Panc1 (cell line): Measurements from ENCODE around the gene DEXI. TPM values are rescaled to one million over a fixed set of nuclear protein-coding genes. Genes with fewer than 3 reads are reported as not detected.

Experiments
- ATAC-seq: fragments of 200-7000 bp; cut with Tn5 transposase; 2 replicates; pipeline ENCODE4 v1.9.1; 2020; ENCODE audit warnings: mild to moderate bottlenecking, moderate library complexity
- BruUV-seq: library from RNA; stranded (reverse); fragments of 400-500 nt; replicated peaks from 2 replicates; lab custom pipeline; 2021; lab: Mats Ljungman, UMichigan
- CTCF ChIA-PET: fragments of 300-600 bp; sonication (Branson Sonifier 250); formaldehyde crosslinking; loops from one replicate; lab custom pipeline; 2022; ENCODE audit warnings: antibody characterized with exemption; lab: Charles Lee
- POLR2A ChIA-PET: fragments of 300-600 bp; sonication (Branson Sonifier 250); formaldehyde crosslinking; loops from one replicate; lab custom pipeline; 2022; ENCODE audit warnings: antibody characterized with exemption; lab: Charles Lee
- DNase-seq: peaks from one replicate; pipeline ENCODE4 v3.0.0-alpha.2; 2010; ENCODE audit warnings: low read depth, low spot score
- H3K27ac ChIP-seq: 2 replicates; pipeline ENCODE4 v1.5.1; 2011; ENCODE audit warnings: mild to moderate bottlenecking, low read length, inconsistent platforms
- H3K27me3 ChIP-seq: fragments of 200-500 bp; sonication (Bioruptor generic); 2 replicates; pipeline ENCODE4 v1.6.0; 2014; ENCODE audit warnings: low read length, inconsistent platforms; ENCODE audit not compliant: control insufficient read depth, insufficient read depth
- H3K36me3 ChIP-seq: fragments of 200-500 bp; sonication (Bioruptor generic); 2 replicates; pipeline ENCODE4 v1.5.1; 2014; ENCODE audit warnings: inconsistent platforms, mild to moderate bottlenecking, low read length, moderate library complexity; ENCODE audit not compliant: control insufficient read depth, insufficient read depth
- H3K4me1 ChIP-seq: 2 replicates; pipeline ENCODE4 v1.5.1; 2011; ENCODE audit warnings: inconsistent platforms, mild to moderate bottlenecking, low read length, moderate library complexity; ENCODE audit not compliant: control insufficient read depth, insufficient read depth
- H3K4me3 ChIP-seq, 2 experiments: 2 replicates each; pipeline ENCODE4 v1.5.1; 2011 to 2012; ENCODE audit warnings: low read depth in 2 of 2, low read length in 2 of 2, mild to moderate bottlenecking in 2 of 2, inconsistent platforms in 1 of 2, moderate library complexity in 1 of 2
- H3K9me3 ChIP-seq: fragments of 200-500 bp; sonication (Bioruptor generic); 2 replicates; pipeline ENCODE4 v1.5.1; 2014; ENCODE audit warnings: low read depth, mild to moderate bottlenecking, inconsistent platforms, low read length, moderate library complexity; ENCODE audit not compliant: control insufficient read depth, insufficient read depth
- POLR2AphosphoS5 ChIP-seq: IDR thresholded peaks from 2 replicates; pipeline ENCODE4 v1.6.1; 2012; ENCODE audit warnings: mild to moderate bottlenecking, low read depth, low read length, moderate library complexity
- SIN3A ChIP-seq: IDR thresholded peaks from 2 replicates; pipeline ENCODE4 v1.6.1; 2012; ENCODE audit warnings: low read depth, mild to moderate bottlenecking, low read length, moderate library complexity, borderline replicate concordance; ENCODE audit not compliant: insufficient read depth
- TCF7L2 ChIP-seq: IDR thresholded peaks from 2 replicates; pipeline ENCODE4 v1.6.1; 2011; ENCODE audit warnings: mild to moderate bottlenecking, low read depth, low read length, inconsistent platforms
- in situ Hi-C: cut with HindIII; loops from 2 replicates; pipeline ENCODE4 v1.10.0; 2016; ENCODE audit warnings: low sequenced_read_pairs, low pct_unique_long_range_greater_than_20kb
- intact Hi-C: fragments of 100-400 bp; cut with micrococcal nuclease; formaldehyde crosslinking; loops from one replicate; pipeline ENCODE4 v1.10.0; 2022; ENCODE audit not compliant: unreplicated experiment
- total RNA-seq: library from RNA; stranded (reverse); gene quantifications from one replicate; pipeline ENCODE4 v1.2.1, GENCODE V29; 2021; ENCODE audit not compliant: unreplicated experiment
- TF ChIP-seq, protein P1 (sequence below), 2 experiments: IDR thresholded peaks; 2 replicates each; pipeline ENCODE4 v1.6.1; 2011 to 2012; ENCODE audit warnings: low read depth in 2 of 2, control low read depth in 1 of 2, low read length in 1 of 2, mild to moderate bottlenecking in 1 of 2, moderate library complexity in 1 of 2; ENCODE audit not compliant: insufficient read depth in 1 of 2
- TF ChIP-seq, protein P2 (sequence below): fragments of 450-650 bp; IDR thresholded peaks from 2 replicates; pipeline ENCODE4 v1.5.1; 2017; ENCODE audit warnings: mild to moderate bottlenecking

DEXI gene
- total RNA-seq, 1 experiment from 2014 or later: 32.2 TPM

DNA sequence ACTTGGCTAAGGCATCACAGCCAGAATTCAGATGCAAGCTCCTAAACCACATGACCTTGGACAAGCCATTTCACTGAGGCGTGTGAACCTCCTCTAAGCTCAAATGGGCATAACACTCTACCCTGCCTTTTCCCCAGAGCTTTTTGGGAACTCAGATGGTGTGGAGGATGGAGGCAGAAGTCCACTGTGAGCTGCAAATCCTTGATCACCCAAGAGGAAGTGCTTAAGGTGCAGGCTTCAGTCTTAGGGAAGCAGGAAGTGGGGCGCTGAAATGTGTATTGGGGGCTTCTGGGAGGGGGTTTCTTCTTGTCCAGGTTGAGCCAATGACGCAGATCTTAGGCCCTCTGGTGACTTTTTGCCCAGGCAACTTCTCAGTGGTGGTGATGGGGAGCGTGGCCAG, 52.4 kb downstream of the DEXI start:
- H3K4me1 ChIP-seq: no peaks in the 10 kb centered on the region
- H3K4me3 ChIP-seq: no peak overlapping the region
- in situ Hi-C loops (no loop called here), intact Hi-C loops (no loop called here)
- no peak overlapping the region for H3K27ac ChIP-seq
- no peaks in the 10 kb centered on the region for H3K36me3 ChIP-seq
- H3K27me3 ChIP-seq: peaks cover 6% of the 10 kb centered on the region
- no peak for ATAC-seq
- no peak for DNase-seq
- no peak for TF ChIP-seq POLR2AphosphoS5
- TF ChIP-seq, protein P1, sequence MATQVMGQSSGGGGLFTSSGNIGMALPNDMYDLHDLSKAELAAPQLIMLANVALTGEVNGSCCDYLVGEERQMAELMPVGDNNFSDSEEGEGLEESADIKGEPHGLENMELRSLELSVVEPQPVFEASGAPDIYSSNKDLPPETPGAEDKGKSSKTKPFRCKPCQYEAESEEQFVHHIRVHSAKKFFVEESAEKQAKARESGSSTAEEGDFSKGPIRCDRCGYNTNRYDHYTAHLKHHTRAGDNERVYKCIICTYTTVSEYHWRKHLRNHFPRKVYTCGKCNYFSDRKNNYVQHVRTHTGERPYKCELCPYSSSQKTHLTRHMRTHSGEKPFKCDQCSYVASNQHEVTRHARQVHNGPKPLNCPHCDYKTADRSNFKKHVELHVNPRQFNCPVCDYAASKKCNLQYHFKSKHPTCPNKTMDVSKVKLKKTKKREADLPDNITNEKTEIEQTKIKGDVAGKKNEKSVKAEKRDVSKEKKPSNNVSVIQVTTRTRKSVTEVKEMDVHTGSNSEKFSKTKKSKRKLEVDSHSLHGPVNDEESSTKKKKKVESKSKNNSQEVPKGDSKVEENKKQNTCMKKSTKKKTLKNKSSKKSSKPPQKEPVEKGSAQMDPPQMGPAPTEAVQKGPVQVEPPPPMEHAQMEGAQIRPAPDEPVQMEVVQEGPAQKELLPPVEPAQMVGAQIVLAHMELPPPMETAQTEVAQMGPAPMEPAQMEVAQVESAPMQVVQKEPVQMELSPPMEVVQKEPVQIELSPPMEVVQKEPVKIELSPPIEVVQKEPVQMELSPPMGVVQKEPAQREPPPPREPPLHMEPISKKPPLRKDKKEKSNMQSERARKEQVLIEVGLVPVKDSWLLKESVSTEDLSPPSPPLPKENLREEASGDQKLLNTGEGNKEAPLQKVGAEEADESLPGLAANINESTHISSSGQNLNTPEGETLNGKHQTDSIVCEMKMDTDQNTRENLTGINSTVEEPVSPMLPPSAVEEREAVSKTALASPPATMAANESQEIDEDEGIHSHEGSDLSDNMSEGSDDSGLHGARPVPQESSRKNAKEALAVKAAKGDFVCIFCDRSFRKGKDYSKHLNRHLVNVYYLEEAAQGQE (IDR thresholded peaks at IDR 0.05; ENCODE audit: insufficient read depth in 1 of 2, low read depth in 2 of 2, low read length in 1 of 2): no peak
- no peaks in the 10 kb centered on the region for H3K9me3 ChIP-seq
- ChIA-PET CTCF (no interaction called here), POLR2A (interaction anchor here (0.6 kb wide), 1 partner anchor 605 kb away, joined by 3 read pairs; no protein-coding TSS in a partner anchor)
- no TSS peak for BruUV-seq

DNA sequence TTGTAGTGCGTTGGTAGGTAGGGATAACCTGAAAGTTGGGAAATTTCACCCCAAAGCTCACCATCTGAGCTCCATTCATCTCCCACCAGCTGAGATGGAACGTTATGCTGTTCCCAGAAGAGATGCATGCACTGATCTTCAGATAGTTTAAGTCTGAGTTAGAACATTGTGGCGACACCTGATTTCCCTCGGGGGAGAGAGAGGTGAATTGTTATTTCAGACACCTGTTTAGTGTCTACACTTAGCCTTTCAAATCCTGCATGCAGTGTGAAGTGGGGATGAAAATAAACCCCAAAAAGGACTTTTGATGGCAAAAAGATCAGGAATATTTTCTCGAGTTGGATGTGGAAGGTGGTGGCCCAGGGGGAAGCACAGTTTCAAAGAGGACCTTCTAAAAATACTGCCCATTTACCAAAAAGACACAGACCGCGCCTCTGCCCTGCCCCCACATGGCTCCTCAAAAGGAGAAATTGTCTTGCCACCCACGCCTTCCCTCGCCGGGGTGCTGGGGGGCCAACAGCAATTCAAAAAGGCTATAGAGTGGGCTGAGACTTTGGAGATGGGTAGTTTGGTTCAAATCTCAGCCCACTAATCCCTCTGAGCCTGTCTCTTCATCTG, 53.8 kb downstream of the DEXI start:
- peaks cover 2% of the 10 kb centered on the region; the same call in 1 of the 2 replicates for H3K27me3 ChIP-seq
- TF ChIP-seq, protein P1 (IDR thresholded peaks at IDR 0.05; ENCODE audit: insufficient read depth in 1 of 2, low read depth in 2 of 2, low read length in 1 of 2): no peak
- no peak for TF ChIP-seq TCF7L2
- TF ChIP-seq, protein P2, sequence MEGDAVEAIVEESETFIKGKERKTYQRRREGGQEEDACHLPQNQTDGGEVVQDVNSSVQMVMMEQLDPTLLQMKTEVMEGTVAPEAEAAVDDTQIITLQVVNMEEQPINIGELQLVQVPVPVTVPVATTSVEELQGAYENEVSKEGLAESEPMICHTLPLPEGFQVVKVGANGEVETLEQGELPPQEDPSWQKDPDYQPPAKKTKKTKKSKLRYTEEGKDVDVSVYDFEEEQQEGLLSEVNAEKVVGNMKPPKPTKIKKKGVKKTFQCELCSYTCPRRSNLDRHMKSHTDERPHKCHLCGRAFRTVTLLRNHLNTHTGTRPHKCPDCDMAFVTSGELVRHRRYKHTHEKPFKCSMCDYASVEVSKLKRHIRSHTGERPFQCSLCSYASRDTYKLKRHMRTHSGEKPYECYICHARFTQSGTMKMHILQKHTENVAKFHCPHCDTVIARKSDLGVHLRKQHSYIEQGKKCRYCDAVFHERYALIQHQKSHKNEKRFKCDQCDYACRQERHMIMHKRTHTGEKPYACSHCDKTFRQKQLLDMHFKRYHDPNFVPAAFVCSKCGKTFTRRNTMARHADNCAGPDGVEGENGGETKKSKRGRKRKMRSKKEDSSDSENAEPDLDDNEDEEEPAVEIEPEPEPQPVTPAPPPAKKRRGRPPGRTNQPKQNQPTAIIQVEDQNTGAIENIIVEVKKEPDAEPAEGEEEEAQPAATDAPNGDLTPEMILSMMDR: no peak
- no peak for TF ChIP-seq SIN3A
- TF ChIP-seq POLR2AphosphoS5: no peak
- H3K4me1 ChIP-seq: no peaks in the 10 kb centered on the region
- in situ Hi-C loops: no loop called here
- intact Hi-C loops: no loop called here
- H3K27ac ChIP-seq: no peak overlapping the region
- H3K4me3 ChIP-seq: no peak overlapping the region
- H3K36me3 ChIP-seq: no peaks in the 10 kb centered on the region
- BruUV-seq: no TSS peak
- CTCF ChIA-PET: no interaction called here
- H3K9me3 ChIP-seq: no peaks in the 10 kb centered on the region
- ATAC-seq: no peak
- POLR2A ChIA-PET: no interaction called here
- no peak for DNase-seq
